ENCODE measurements around the gene SORT1.

Gene SORT1

DNA sequence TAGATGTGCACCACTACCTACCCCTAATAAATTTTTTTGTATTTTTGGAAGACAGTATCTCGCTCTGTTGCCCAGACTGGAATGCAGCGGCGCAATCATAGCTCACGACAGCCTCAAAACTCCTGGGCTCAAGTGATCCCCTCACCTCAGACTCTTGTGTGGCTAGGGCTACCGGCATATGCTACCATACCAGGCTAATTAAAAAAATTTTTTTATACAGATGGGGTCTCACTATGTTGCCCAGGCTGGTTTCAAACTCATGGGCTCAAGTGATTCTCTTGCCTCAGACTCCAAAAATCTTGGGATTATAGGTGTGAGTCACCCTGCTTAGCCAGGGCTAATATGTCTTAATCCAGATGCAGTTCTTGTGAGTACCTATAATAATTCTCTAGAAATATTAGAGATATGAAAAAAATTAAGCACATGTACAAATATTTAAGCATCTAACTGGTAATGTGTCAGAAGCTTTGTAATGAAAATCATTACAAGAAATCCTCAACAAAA lies 9.5 kb downstream of the SORT1 start:
- TF ChIP-seq, protein P1, sequence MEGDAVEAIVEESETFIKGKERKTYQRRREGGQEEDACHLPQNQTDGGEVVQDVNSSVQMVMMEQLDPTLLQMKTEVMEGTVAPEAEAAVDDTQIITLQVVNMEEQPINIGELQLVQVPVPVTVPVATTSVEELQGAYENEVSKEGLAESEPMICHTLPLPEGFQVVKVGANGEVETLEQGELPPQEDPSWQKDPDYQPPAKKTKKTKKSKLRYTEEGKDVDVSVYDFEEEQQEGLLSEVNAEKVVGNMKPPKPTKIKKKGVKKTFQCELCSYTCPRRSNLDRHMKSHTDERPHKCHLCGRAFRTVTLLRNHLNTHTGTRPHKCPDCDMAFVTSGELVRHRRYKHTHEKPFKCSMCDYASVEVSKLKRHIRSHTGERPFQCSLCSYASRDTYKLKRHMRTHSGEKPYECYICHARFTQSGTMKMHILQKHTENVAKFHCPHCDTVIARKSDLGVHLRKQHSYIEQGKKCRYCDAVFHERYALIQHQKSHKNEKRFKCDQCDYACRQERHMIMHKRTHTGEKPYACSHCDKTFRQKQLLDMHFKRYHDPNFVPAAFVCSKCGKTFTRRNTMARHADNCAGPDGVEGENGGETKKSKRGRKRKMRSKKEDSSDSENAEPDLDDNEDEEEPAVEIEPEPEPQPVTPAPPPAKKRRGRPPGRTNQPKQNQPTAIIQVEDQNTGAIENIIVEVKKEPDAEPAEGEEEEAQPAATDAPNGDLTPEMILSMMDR (IDR thresholded peaks at IDR 0.05; ENCODE audit: insufficient read depth, low read length, poor library complexity, severe bottlenecking), result no peak
- H3K27me3 ChIP-seq (replicated peaks; ENCODE audit: control insufficient read depth, insufficient read depth, low read length), result no peaks in the 10 kb centered on the region
- H3K4me3 ChIP-seq (replicated peaks; ENCODE audit: low read depth, low read length), result no peak overlapping the region
- H3K36me3 ChIP-seq (ENCODE audit: control insufficient read depth, insufficient read depth, low read length), result no peaks in the 10 kb centered on the region
- DNase-seq (ENCODE audit: extremely low read depth, insufficient read length), result no peak

- Histone ChIP-seq H3K4me3 (replicated peaks; ENCODE audit: low read depth, low read length) (no peak overlapping the region), H3K27me3 (replicated peaks; ENCODE audit: control insufficient read depth, insufficient read depth, low read length) (no peaks in the 10 kb centered on the region), H3K36me3 (ENCODE audit: control insufficient read depth, insufficient read depth, low read length) (no peaks in the 10 kb centered on the region)
- DNase-seq (ENCODE audit: extremely low read depth, insufficient read length), result no peak
- TF ChIP-seq, protein P1 (IDR thresholded peaks at IDR 0.05; ENCODE audit: insufficient read depth, low read length, poor library complexity, severe bottlenecking), result no peak
These were observed 11.5 kb downstream of the SORT1 start for GRCh38 chr1:109386054-109386717.

DNA sequence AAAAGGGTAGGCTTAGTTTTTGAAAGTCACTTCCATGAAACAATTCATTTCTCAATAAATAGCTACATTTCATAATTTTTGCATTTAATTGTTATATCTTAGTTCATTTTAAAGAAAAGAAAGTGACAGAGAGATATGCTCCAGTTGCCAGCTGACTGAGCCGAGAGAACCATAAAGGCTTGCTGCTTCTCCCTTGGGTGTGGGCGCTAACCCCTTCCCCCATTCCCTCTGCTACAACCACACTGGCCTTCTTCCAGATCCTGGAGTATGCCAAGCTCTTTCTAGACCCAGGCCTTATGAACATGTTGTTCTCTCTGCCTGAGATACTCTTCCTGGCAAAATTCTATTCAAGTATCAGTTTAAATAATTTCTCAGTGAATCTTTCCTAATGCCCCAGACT lies 12.3 kb downstream of the SORT1 start:
- H3K27me3 ChIP-seq (replicated peaks; ENCODE audit: control insufficient read depth, insufficient read depth, low read length), result no peaks in the 10 kb centered on the region
- no peaks in the 10 kb centered on the region for H3K36me3 ChIP-seq (ENCODE audit: control insufficient read depth, insufficient read depth, low read length)
- TF ChIP-seq, protein P1 (IDR thresholded peaks at IDR 0.05; ENCODE audit: insufficient read depth, low read length, poor library complexity, severe bottlenecking), result no peak
- H3K4me3 ChIP-seq (replicated peaks; ENCODE audit: low read depth, low read length), result no peak overlapping the region
- DNase-seq (ENCODE audit: extremely low read depth, insufficient read length), result no peak

GRCh38 chr1:109383854-109384253 lies 13.9 kb downstream of the SORT1 start:
- H3K27me3 ChIP-seq (replicated peaks; ENCODE audit: control insufficient read depth, insufficient read depth, low read length), result no peaks in the 10 kb centered on the region
- no peak for DNase-seq (ENCODE audit: extremely low read depth, insufficient read length)
- H3K36me3 ChIP-seq (ENCODE audit: control insufficient read depth, insufficient read depth, low read length), result no peaks in the 10 kb centered on the region
- TF ChIP-seq, protein P1 (IDR thresholded peaks at IDR 0.05; ENCODE audit: insufficient read depth, low read length, poor library complexity, severe bottlenecking), result no peak
- H3K4me3 ChIP-seq (replicated peaks; ENCODE audit: low read depth, low read length), result no peak overlapping the region

- H3K4me3 ChIP-seq (replicated peaks; ENCODE audit: low read depth, low read length), result no peak overlapping the region
- no peaks in the 10 kb centered on the region for H3K36me3 ChIP-seq (ENCODE audit: control insufficient read depth, insufficient read depth, low read length)
- no peaks in the 10 kb centered on the region for H3K27me3 ChIP-seq (replicated peaks; ENCODE audit: control insufficient read depth, insufficient read depth, low read length)
- DNase-seq (ENCODE audit: extremely low read depth, insufficient read length), result no peak
- TF ChIP-seq, protein P1 (IDR thresholded peaks at IDR 0.05; ENCODE audit: insufficient read depth, low read length, poor library complexity, severe bottlenecking), result no peak
These were observed 14.5 kb downstream of the SORT1 start for GRCh38 chr1:109383087-109383779.

All from GM06990 (cell line).